GM19099 (cell line): ENCODE data around the gene ARID4A.
A peak's percentile ranks its signal among the peaks of the same experiment; 100 is the strongest.

Experiments used
- POLR2A ChIP-seq: IDR thresholded peaks from 3 replicates; pipeline ENCODE4 v1.6.1; 2011; ENCODE audit warnings: low read depth; ENCODE audit not compliant: insufficient read length; ENCODE audit errors: extremely low read depth

The ARID4A gene

GRCh38 chr14:58282925-58283593, 15.3 kb upstream of the ARID4A start:
- no peak for TF ChIP-seq POLR2A

- TF ChIP-seq POLR2A: no peak
Observed at GRCh38 chr14:58283730-58284129, 14.6 kb upstream of the ARID4A start.

- no peak for TF ChIP-seq POLR2A
Observed at GRCh38 chr14:58285132-58285531, 13.2 kb upstream of the ARID4A start.

GRCh38 chr14:58287607-58288042, 10.7 kb upstream of the ARID4A start:
- TF ChIP-seq POLR2A: no peak

GRCh38 chr14:58288106-58288792, 10.1 kb upstream of the ARID4A start:
- no peak for TF ChIP-seq POLR2A

GRCh38 chr14:58291646-58292045, 6.7 kb upstream of the ARID4A start:
- TF ChIP-seq POLR2A: no peak

- no peak for TF ChIP-seq POLR2A
Observed at GRCh38 chr14:58292187-58292586, 6.2 kb upstream of the ARID4A start.

GRCh38 chr14:58294201-58294600, 4.2 kb upstream of the ARID4A start:
- no peak for TF ChIP-seq POLR2A

GRCh38 chr14:58296726-58297125, 1.6 kb upstream of the ARID4A start:
- TF ChIP-seq POLR2A: no peak

GRCh38 chr14:58297412-58297761, 968 bp upstream of the ARID4A start:
- TF ChIP-seq POLR2A: no peak

GRCh38 chr14:58297762-58298476, 436 bp upstream of the ARID4A start:
- peak; percentile 90 for TF ChIP-seq POLR2A

GRCh38 chr14:58299401-58300330, 1.3 kb downstream of the ARID4A start:
- no peak for TF ChIP-seq POLR2A

GRCh38 chr14:58301416-58301815, 3.1 kb downstream of the ARID4A start:
- no peak for TF ChIP-seq POLR2A

- no peak for TF ChIP-seq POLR2A
Observed at GRCh38 chr14:58305730-58306129, 7.4 kb downstream of the ARID4A start.
